H1 (cell line): ENCODE data around the gene FSTL4. TPM values are rescaled to one million over a fixed set of nuclear protein-coding genes. Genes with fewer than 3 reads are reported as not detected.

Experiments
- CTCF ChIA-PET: fragments of 300-600 bp; sonication (Branson Sonifier 250); formaldehyde crosslinking; loops from one replicate; lab custom pipeline; 2021; ENCODE audit not compliant: partially characterized antibody; lab: Charles Lee
- POLR2A ChIA-PET: fragments of 300-600 bp; sonication (Branson Sonifier 250); formaldehyde crosslinking; loops from one replicate; lab custom pipeline; 2021; ENCODE audit warnings: inconsistent platforms; ENCODE audit not compliant: partially characterized antibody; lab: Charles Lee
- DNase-seq, 2 experiments: peaks; one replicate each; pipeline versions ENCODE4 v3.0.0 to v3.0.0-alpha.2; 2010 to 2022; ENCODE audit warnings: low spot score in 2 of 2, low read depth in 1 of 2, mixed read lengths in 1 of 2
- FAIRE-seq: peaks from 2 replicates; lab custom pipeline; 2011; peaks lifted over from hg19 to GRCh38; lab: Jason Lieb, UNC
- H2AFZ ChIP-seq: 2 replicates; pipeline ENCODE4 v1.8.1; 2012; ENCODE audit warnings: low read length, inconsistent platforms
- H2AK5ac ChIP-seq: 2 replicates; pipeline ENCODE4 v1.6.1; 2013; ENCODE audit warnings: low read depth, low read length
- H2BK120ac ChIP-seq: replicated peaks from 2 replicates; pipeline ENCODE3; 2013; ENCODE audit warnings: low read depth, low read length, inconsistent platforms
- H2BK12ac ChIP-seq: 2 replicates; pipeline ENCODE4 v1.6.1; 2013; ENCODE audit warnings: low read depth, low read length
- H2BK15ac ChIP-seq: 2 replicates; pipeline ENCODE4 v1.6.1; 2013; ENCODE audit warnings: low read length
- H2BK20ac ChIP-seq: 2 replicates; pipeline ENCODE4 v1.6.1; 2013; ENCODE audit warnings: low read length
- H2BK5ac ChIP-seq: 2 replicates; pipeline ENCODE4 v1.6.1; 2013; ENCODE audit warnings: low read depth, low read length
- H3K14ac ChIP-seq: 2 replicates; pipeline ENCODE4 v1.6.1; 2013; ENCODE audit warnings: inconsistent platforms; ENCODE audit not compliant: insufficient read length
- H3K18ac ChIP-seq: 2 replicates; pipeline ENCODE4 v1.6.1; 2013; ENCODE audit warnings: low read length; ENCODE audit errors: extremely low read depth
- H3K23ac ChIP-seq: 2 replicates; pipeline ENCODE4 v1.6.1; 2013; ENCODE audit warnings: inconsistent platforms; ENCODE audit not compliant: insufficient read length
- H3K23me2 ChIP-seq: 2 replicates; pipeline ENCODE4 v1.6.1; 2013; ENCODE audit warnings: low read depth, low read length
- H3K27ac ChIP-seq: 2 replicates; pipeline ENCODE4 v1.6.1; 2011; ENCODE audit warnings: low read depth, low read length, inconsistent platforms
- H3K27me3 ChIP-seq, 4 experiments: replicated peaks in 1 of 4; 1 replicate in 1 of 4; 2 replicates in 3 of 4; pipeline versions ENCODE4 v1.6.1 to v1.8.1; 2011 to 2013; ENCODE audit warnings: low read length in 3 of 4, mild to moderate bottlenecking in 3 of 4, inconsistent platforms in 2 of 4, mixed read lengths in 2 of 4, moderate library complexity in 1 of 4; ENCODE audit not compliant: control insufficient read depth in 3 of 4, insufficient read depth in 3 of 4; ENCODE audit errors: extremely low read depth in 1 of 4
- H3K36me3 ChIP-seq, 4 experiments: 2 replicates each; pipeline versions ENCODE4 v1.6.1 to v1.8.1; 2011 to 2013; ENCODE audit warnings: mild to moderate bottlenecking in 4 of 4, low read length in 3 of 4, moderate library complexity in 2 of 4, control low read depth in 1 of 4, inconsistent platforms in 1 of 4; ENCODE audit not compliant: insufficient read depth in 4 of 4, control insufficient read depth in 2 of 4
- H3K4ac ChIP-seq: replicated peaks from 2 replicates; pipeline ENCODE3; 2013; ENCODE audit warnings: low read length, low read depth, mixed read lengths, inconsistent platforms; ENCODE audit not compliant: insufficient read length
- H3K4me1 ChIP-seq, 4 experiments: replicated peaks in 1 of 4; 1 replicate in 1 of 4; 2 replicates in 3 of 4; pipeline versions ENCODE4 v1.6.1 to v1.8.1; 2011 to 2013; ENCODE audit warnings: low read length in 3 of 4, inconsistent platforms in 2 of 4, mixed read lengths in 1 of 4; ENCODE audit not compliant: insufficient read depth in 4 of 4, control insufficient read depth in 3 of 4
- H3K4me2 ChIP-seq, 2 experiments: 2 replicates each; pipeline versions ENCODE4 v1.6.1 to v1.8.1; 2011 to 2013; ENCODE audit warnings: low read depth in 2 of 2, low read length in 2 of 2, control low read depth in 1 of 2, inconsistent platforms in 1 of 2, mild to moderate bottlenecking in 1 of 2; ENCODE audit not compliant: insufficient read depth in 1 of 2
- H3K4me3 ChIP-seq, 4 experiments: fragments of 200-600, 300-600 bp in 1 of 4; sonication (generic), shearing (Covaris generic), sonication (Bioruptor Twin) in 1 of 4; 2 replicates each; pipeline versions ENCODE4 v1.5.1 to v1.8.1; 2011 to 2016; ENCODE audit warnings: low read length in 4 of 4, low read depth in 3 of 4, control low read depth in 2 of 4, inconsistent platforms in 2 of 4, mild to moderate bottlenecking in 2 of 4, mixed read lengths in 1 of 4, moderate library complexity in 1 of 4; ENCODE audit not compliant: insufficient read depth in 2 of 4; ENCODE audit errors: extremely low read depth in 1 of 4
- H3K56ac ChIP-seq: replicated peaks from 2 replicates; pipeline ENCODE3; 2013; ENCODE audit warnings: low read depth, mild to moderate bottlenecking, mixed read lengths, low read length, inconsistent platforms; ENCODE audit not compliant: insufficient read length
- H3K79me1 ChIP-seq: 2 replicates; pipeline ENCODE4 v1.6.1; 2013; ENCODE audit warnings: low read depth, low read length, control low read depth
- H3K79me2 ChIP-seq, 2 experiments: 2 replicates each; pipeline versions ENCODE4 v1.6.1 to v1.8.1; 2012 to 2013; ENCODE audit warnings: low read length in 2 of 2, mild to moderate bottlenecking in 2 of 2, inconsistent platforms in 1 of 2; ENCODE audit not compliant: insufficient read depth in 2 of 2, control insufficient read depth in 1 of 2
- H3K9ac ChIP-seq, 4 experiments: replicated peaks in 1 of 4; 1 replicate in 1 of 4; 2 replicates in 3 of 4; pipeline versions ENCODE4 v1.6.1 to v1.8.1; 2011 to 2013; ENCODE audit warnings: low read depth in 3 of 4, low read length in 3 of 4, control low read depth in 2 of 4, mild to moderate bottlenecking in 2 of 4, moderate library complexity in 2 of 4, inconsistent platforms in 1 of 4; ENCODE audit errors: extremely low read depth in 1 of 4
- H3K9me3 ChIP-seq, 2 experiments: 2 replicates each; pipeline versions ENCODE4 v1.6.1 to v1.8.1; 2012 to 2013; ENCODE audit warnings: mild to moderate bottlenecking in 2 of 2, moderate library complexity in 2 of 2, control low read depth in 1 of 2, inconsistent platforms in 1 of 2, low read depth in 1 of 2, low read length in 1 of 2, mixed read lengths in 1 of 2; ENCODE audit not compliant: insufficient read depth in 2 of 2
- H4K20me1 ChIP-seq, 2 experiments: replicated peaks in 1 of 2; 2 replicates each; pipeline versions ENCODE3 to v1.8.1; 2011 to 2013; ENCODE audit warnings: inconsistent platforms in 2 of 2, low read length in 2 of 2, mild to moderate bottlenecking in 1 of 2; ENCODE audit not compliant: insufficient read depth in 2 of 2, control insufficient read depth in 1 of 2
- H4K5ac ChIP-seq: 2 replicates; pipeline ENCODE4 v1.6.1; 2013; ENCODE audit warnings: low read length, low read depth, mixed read lengths, inconsistent platforms; ENCODE audit not compliant: insufficient read length
- H4K8ac ChIP-seq: 2 replicates; pipeline ENCODE4 v1.8.0; 2013; ENCODE audit warnings: mild to moderate bottlenecking, moderate library complexity, low read length, inconsistent platforms; ENCODE audit not compliant: insufficient read depth; ENCODE audit errors: extremely low read depth
- H4K91ac ChIP-seq: replicated peaks from 2 replicates; pipeline ENCODE3; 2013; ENCODE audit warnings: low read length, mixed read lengths, inconsistent platforms; ENCODE audit not compliant: insufficient read length
- CREB1 ChIP-seq: IDR thresholded peaks from 2 replicates; pipeline ENCODE4 v1.6.1; 2012; ENCODE audit warnings: inconsistent platforms
- TAF7 ChIP-seq: optimal IDR thresholded peaks from 2 replicates; pipeline ENCODE3; 2011; ENCODE audit warnings: low read depth, mild to moderate bottlenecking, inconsistent platforms, low read length, moderate library complexity, borderline replicate concordance
- WGBS, 2 experiments: shearing (Covaris generic) in 1 of 2; methylation state at CpG; one replicate each; pipeline versions ENCODE4 v1.1.6 to v1.1.7; 2013 to 2015; ENCODE audit warnings: low lambda C conversion rate in 2 of 2, mixed read lengths in 2 of 2, inconsistent platforms in 1 of 2, low coverage in 1 of 2, missing lambda C conversion rate in 1 of 2; ENCODE audit not compliant: insufficient replicate concordance in 2 of 2, insufficient coverage in 1 of 2, insufficient read length in 1 of 2; ENCODE audit errors: extremely low coverage in 1 of 2, missing lambda C conversion rate in 1 of 2; 5-methylcytosine and 5-hydroxymethylcytosine counted together
- polyA plus RNA-seq, 7 experiments: library from polyadenylated mRNA; depleted of rRNA in 3 of 7; stranded (reverse) in 5 of 7; unstranded in 2 of 7; fragments of >200 nt in 5 of 7; fragments of 200-250 nt in 2 of 7; gene quantifications; 1 replicate in 5 of 7; 2 replicates in 1 of 7; 4 replicates in 1 of 7; pipeline versions ENCODE4 v1.2.1 to v1.2.3, GENCODE V29; 2011 to 2013; ENCODE audit warnings: missing spikeins in 2 of 7, mixed read lengths in 2 of 7
- total RNA-seq: library from RNA; stranded (reverse); fragmentation: NEBNext Ultra II Directional; extraction: Animal tissue kit (Norgen Biotek cat#: 25700); gene quantifications from 2 replicates; pipeline ENCODE4 v1.2.1, GENCODE V29; 2021

The FSTL4 gene
- total and polyA plus RNA-seq, 2 of the 8 experiments (the other 6 are each of a cell fraction or from before 2014, with no cell fraction given): 3.1 to 4.1 TPM

- no peak overlapping the region for H3K56ac ChIP-seq
- H3K4me2 ChIP-seq: no peak overlapping the region
- no peak overlapping the region for H2BK12ac ChIP-seq
- TF ChIP-seq TAF7 (no peak), CREB1 (no peak)
- H2BK15ac ChIP-seq: no peak overlapping the region
- WGBS, 2 experiments: 93% methylated on average over 3 of the region's 3 CpGs; no CpG with 5 or more reads in 1 of the 2 experiments
- no peak overlapping the region for H2BK120ac ChIP-seq
- no peak overlapping the region for H4K8ac ChIP-seq
- no peaks in the 10 kb centered on the region for H3K79me2 ChIP-seq
- no peaks in the 10 kb centered on the region for H3K23me2 ChIP-seq
- ChIA-PET POLR2A (no interaction called here), CTCF (interaction anchor here (0.7 to 1.1 kb wide), 2 partner anchors 43 to 44 kb away, joined by 3 read pairs; no protein-coding TSS in a partner anchor)
- no peaks in the 10 kb centered on the region; a peak in 1 of 7 replicates for H3K27me3 ChIP-seq
- peaks cover 9 to 16% of the 10 kb centered on the region in 2 experiments; a peak in 3 of 4 replicates for H3K9me3 ChIP-seq
- no peak overlapping the region for H3K4ac ChIP-seq
- H3K23ac ChIP-seq: no peak overlapping the region
- H2AFZ ChIP-seq: no peak overlapping the region
- no peak overlapping the region for H4K91ac ChIP-seq
- H3K9ac ChIP-seq: no peak overlapping the region
- H3K36me3 ChIP-seq: no peaks in the 10 kb centered on the region
- FAIRE-seq (no peak), DNase-seq (no peak)
- H2AK5ac ChIP-seq: no peak overlapping the region
- no peak overlapping the region for H2BK20ac ChIP-seq
- no peak overlapping the region for H3K14ac ChIP-seq
- H3K18ac ChIP-seq: no peak overlapping the region
- peaks cover 0 to 17% (median 12%) of the 10 kb centered on the region in 4 experiments; a peak in 6 of 7 replicates for H3K4me1 ChIP-seq
- no peak overlapping the region for H4K5ac ChIP-seq
- H3K79me1 ChIP-seq: no peaks in the 10 kb centered on the region
- no peak overlapping the region for H2BK5ac ChIP-seq
- no peak overlapping the region for H3K4me3 ChIP-seq
- H3K27ac ChIP-seq: no peak overlapping the region
- no peaks in the 10 kb centered on the region for H4K20me1 ChIP-seq
Observed at GRCh38 chr5:133381041-133381440, 231.3 kb downstream of the FSTL4 start.
